ENCODE results near the gene PALS1.
"Not testable (repeated sequence)": the region's sequence is repeated elsewhere in the genome, so short reads cannot be mapped to it uniquely, and the experiment has no call there.

PALS1 gene

GRCh38 chr14:67260965-67261364 lies 19.7 kb downstream of the PALS1 start:
- no peak for DNase-seq

- DNase-seq, result no peak
These were observed 22.4 kb downstream of the PALS1 start for GRCh38 chr14:67263499-67264149.

GRCh38 chr14:67265131-67265530 lies 23.9 kb downstream of the PALS1 start:
- no peak for DNase-seq

DNA sequence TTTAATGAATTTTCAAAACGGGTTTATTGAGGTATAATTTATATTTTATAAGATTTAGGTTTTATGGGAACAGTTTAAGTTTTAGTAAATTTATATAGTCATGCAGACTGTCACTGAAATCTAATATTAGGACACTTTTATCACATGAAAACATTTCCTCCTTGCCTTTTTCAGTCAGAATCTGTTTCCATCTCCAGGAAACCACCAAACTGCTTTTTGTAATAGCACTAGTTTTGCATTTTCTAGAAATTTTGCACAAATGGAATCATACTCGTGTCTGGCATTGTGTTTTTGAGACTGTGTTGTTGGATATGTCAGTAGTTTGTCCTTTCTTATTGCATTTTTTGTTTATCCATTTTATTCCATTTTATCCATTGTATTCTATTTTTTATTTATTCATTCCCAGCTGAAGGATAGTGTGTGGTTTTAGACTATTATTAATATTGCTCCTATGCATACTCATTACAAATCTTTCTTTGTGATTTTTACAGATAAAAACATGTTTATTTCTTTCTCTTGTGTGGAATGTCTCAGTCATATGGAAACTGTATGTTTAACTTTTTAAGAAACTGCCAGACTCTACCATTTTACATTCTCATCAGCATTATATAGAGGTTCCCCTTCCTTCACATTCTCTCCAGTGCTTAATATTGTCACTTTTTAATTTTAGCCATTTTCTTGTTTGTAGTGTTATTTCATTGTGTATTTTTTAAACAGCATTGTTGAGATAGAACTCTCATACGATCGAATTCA lies 26.5 kb downstream of the PALS1 start:
- no peak for DNase-seq

- DNase-seq, result no peak
These were observed 27.4 kb downstream of the PALS1 start for GRCh38 chr14:67268426-67269150.

DNA sequence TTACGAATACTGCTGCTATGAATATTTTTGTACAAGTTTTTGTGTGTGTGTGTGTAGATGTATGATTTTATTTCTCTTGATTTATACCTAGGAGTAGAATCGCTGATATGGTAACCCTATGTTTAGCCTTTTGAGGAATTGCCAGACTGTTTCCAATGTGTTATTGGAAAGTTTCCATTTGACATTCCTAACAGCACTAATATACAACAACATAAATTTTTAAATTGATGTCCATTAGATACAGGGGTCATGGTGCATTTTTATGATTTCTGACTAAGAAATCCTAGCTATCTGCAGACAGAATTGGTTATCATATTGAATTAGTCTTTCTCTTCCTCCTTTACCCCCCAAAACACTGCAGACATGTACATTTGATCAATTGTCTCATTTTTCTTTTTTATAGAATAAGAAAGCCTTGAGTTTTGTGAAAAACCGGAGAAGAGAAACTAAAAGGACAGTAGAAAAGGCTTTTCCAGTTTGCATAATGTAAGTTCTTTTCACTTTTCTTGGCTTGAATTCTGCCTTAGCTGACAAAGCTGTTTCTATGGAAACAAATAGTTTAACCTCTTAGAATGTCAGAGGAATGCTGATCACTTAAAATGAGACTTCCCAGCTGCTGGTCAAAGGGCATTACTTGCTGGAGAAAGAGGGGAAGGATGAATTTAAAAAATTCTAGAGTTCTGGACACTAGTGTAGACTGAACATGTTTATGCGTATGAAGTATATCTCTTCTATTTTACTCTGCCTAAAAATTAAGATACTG lies 28.2 kb downstream of the PALS1 start:
- DNase-seq, result no peak

GRCh38 chr14:67270145-67270753 lies 29.0 kb downstream of the PALS1 start:
- DNase-seq, result no peak

DNA sequence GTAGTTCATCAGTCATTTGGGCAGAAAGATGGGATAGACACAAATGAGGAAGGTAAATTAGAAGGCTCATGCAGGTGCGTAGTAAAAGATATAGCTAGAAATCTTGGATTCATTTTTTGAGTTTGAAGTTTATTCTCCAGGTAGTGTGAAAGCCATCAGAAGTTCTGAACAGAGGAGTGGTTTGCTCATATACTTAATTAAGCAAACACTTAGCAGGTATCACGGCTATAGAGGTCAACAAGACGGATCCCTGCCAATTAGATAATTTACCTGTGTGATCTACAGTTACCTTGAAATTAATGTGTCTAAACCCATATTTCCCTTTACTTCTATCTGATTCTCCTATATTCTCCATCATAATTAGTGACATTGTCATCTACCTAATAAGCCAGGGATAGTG lies 29.7 kb downstream of the PALS1 start:
- DNase-seq, result no peak

GRCh38 chr14:67273281-67273680 lies 32.0 kb downstream of the PALS1 start:
- not testable (repeated sequence) for DNase-seq

GRCh38 chr14:67276131-67276530 lies 34.9 kb downstream of the PALS1 start:
- DNase-seq, result no peak

DNA sequence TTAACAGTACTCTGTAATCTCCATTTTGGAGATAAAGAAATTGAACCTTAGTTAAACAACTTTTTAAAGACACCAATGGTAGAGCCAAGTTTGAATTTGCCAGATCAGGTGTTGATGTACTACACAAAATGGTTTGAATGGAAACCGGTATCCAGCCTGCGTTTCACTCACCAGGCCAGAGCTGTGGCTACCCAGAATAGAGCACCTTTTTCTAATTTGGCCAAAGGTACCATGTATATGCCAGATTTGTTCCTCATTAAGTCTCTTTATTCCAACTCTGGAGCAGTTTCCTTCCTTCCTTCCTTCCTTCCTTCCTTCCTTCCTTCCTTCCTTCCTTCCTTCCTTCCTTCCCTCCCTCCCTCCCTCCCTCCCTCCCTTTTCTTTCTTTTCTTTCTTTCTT lies 39.3 kb downstream of the PALS1 start:
- no peak for DNase-seq

- no peak for DNase-seq
These were observed 44.7 kb downstream of the PALS1 start for GRCh38 chr14:67285876-67286452.
